NCI-H748 treated with DMSO at 0.1 percent for 48 hours (cell line): Measurements from ENCODE around the gene PLEKHJ1.
"Not testable (repeated sequence)": the region's sequence is repeated elsewhere in the genome, so short reads cannot be mapped to it uniquely, and the experiment has no call there.

Experiments
- DNase-seq: peaks from one replicate; lab custom pipeline; 2025; lab: John Stamatoyannopoulos, UW

The PLEKHJ1 gene

GRCh38 chr19:2219726-2220125 is 16.4 kb downstream of the PLEKHJ1 start:
- DNase-seq = no peak

GRCh38 chr19:2217591-2217990 is 18.5 kb downstream of the PLEKHJ1 start:
- DNase-seq = no peak

- no peak for DNase-seq
Measured at GRCh38 chr19:2216361-2217225, 19.5 kb downstream of the PLEKHJ1 start.

- no peak for DNase-seq
Measured at GRCh38 chr19:2215281-2215751, 20.8 kb downstream of the PLEKHJ1 start.

- no peak for DNase-seq
Measured at GRCh38 chr19:2214251-2214650, 21.9 kb downstream of the PLEKHJ1 start.

- DNase-seq = no peak
Measured at GRCh38 chr19:2213799-2214198, 22.3 kb downstream of the PLEKHJ1 start.

- DNase-seq = no peak
Measured at GRCh38 chr19:2212861-2213711, 23.0 kb downstream of the PLEKHJ1 start.

GRCh38 chr19:2210987-2211740 is 25.0 kb downstream of the PLEKHJ1 start:
- DNase-seq = no peak

GRCh38 chr19:2210206-2210605 is 25.9 kb downstream of the PLEKHJ1 start:
- no peak for DNase-seq

- no peak for DNase-seq
Measured at GRCh38 chr19:2209408-2209807, 26.7 kb downstream of the PLEKHJ1 start.

- no peak for DNase-seq
Measured at GRCh38 chr19:2208975-2209374, 27.2 kb downstream of the PLEKHJ1 start.

GRCh38 chr19:2207991-2208860 is 27.9 kb downstream of the PLEKHJ1 start:
- no peak for DNase-seq

- DNase-seq = no peak
Measured at GRCh38 chr19:2207008-2207407, 29.1 kb downstream of the PLEKHJ1 start.

- no peak for DNase-seq
Measured at GRCh38 chr19:2202366-2202765, 33.8 kb downstream of the PLEKHJ1 start.

- DNase-seq = no peak
Measured at GRCh38 chr19:2201473-2202148, 34.5 kb downstream of the PLEKHJ1 start.

GRCh38 chr19:2200624-2201294 is 35.4 kb downstream of the PLEKHJ1 start:
- not testable (repeated sequence) for DNase-seq

GRCh38 chr19:2199861-2200623 is 36.1 kb downstream of the PLEKHJ1 start:
- no peak for DNase-seq

GRCh38 chr19:2199215-2199614 is 36.9 kb downstream of the PLEKHJ1 start:
- no peak for DNase-seq

- DNase-seq = no peak
Measured at GRCh38 chr19:2198317-2198716, 37.8 kb downstream of the PLEKHJ1 start.
